Measurements from ENCODE around the gene VPS13D.

- TF ChIP-seq CTCF (IDR thresholded peaks at IDR 0.05 in 2 of 3, conservative IDR thresholded peaks at IDR 0.05 in 1 of 3; ENCODE audit: borderline replicate concordance in 1 of 3, insufficient read depth in 1 of 3, low read depth in 2 of 3, low read length in 2 of 3) (no peak), EZH2 (IDR thresholded peaks at IDR 0.05) (no peak), POLR2A (IDR thresholded peaks at IDR 0.05; ENCODE audit: borderline replicate concordance, extremely low read depth, insufficient read depth, insufficient read length) (no peak), ZNF274 (IDR thresholded peaks at IDR 0.05; ENCODE audit: low read depth, low read length) (no peak), POLR2AphosphoS5 (IDR thresholded peaks at IDR 0.05; ENCODE audit: low read depth, low read length) (no peak), JUND (IDR thresholded peaks at IDR 0.05) (no peak), REST (IDR thresholded peaks at IDR 0.05; ENCODE audit: low read depth) (no peak), MAX (IDR thresholded peaks at IDR 0.05) (no peak), CEBPB (IDR thresholded peaks at IDR 0.05; ENCODE audit: low read depth) (no peak), RAD21 (IDR thresholded peaks at IDR 0.05; ENCODE audit: low read depth) (no peak), ZBTB33 (IDR thresholded peaks at IDR 0.05; ENCODE audit: extremely low read depth, insufficient replicate concordance, low read length) (no peak)
Measured at GRCh38 chr1:12244585-12244984, 14.8 kb downstream of the VPS13D start.

All from HCT116 (cell line).